ENCODE results near the gene BPIFB2. TPM values are rescaled to one million over a fixed set of nuclear protein-coding genes. Genes with fewer than 3 reads are reported as not detected.

BPIFB2 gene
- total RNA-seq, 2 experiments from 2014 or later, result not detected

DNA sequence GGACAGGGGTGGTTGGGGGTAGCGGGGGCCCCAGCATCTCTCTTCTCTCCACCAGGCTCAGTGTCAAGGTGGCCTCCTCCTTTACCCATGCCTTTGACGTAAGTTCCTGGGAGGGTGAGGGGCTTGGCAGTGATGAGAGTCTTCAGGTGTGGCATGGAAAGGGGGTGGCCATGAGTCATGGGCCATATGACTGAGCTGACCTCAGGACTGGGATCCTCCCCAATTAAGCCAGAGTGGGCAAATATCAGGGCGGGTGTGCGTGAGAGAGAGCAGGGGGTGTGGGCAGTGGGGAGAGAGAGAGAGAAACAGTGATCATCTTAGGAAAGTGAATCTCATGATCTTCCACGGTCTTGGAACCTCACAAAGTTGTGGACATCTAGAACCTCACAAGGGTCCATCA is 63.7 kb downstream of the BPIFB2 start:
- intact Hi-C loops (cut with DNase I, micrococcal nuclease), result no loop called here
- no peak overlapping the region for H3K4me3 Mint-ChIP-seq
- ChIA-PET POLR2A (no interaction called here), CTCF (no interaction called here)
- no peak overlapping the region for H3K27ac Mint-ChIP-seq
- no peak for ATAC-seq
- no peak for DNase-seq
- peaks cover 5% of the 10 kb centered on the region for H3K4me1 Mint-ChIP-seq
- H3K27me3 Mint-ChIP-seq, result no peaks in the 10 kb centered on the region
- H3K36me3 Mint-ChIP-seq (ENCODE audit: low read depth), result no peaks in the 10 kb centered on the region
- H3K9me3 Mint-ChIP-seq (ENCODE audit: low read depth), result no peaks in the 10 kb centered on the region

DNA sequence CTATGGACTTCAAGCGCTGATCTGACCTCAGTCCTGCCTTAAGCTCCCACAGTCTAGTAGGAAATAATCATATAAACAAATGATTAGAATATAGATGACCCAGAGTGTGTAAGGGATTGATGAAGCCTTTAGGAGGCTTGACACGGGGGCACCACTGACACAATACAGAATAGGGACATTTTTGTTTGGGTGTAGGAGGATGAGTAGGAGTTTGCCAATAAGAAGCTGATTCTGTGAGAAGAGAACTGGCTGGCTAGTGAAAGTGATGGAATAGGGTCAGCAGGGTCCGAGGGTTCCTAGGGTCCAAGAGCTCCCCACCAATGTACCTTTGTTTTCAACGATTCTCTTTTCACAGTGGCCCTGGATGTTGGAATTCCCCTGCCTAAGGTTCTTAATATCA is 64.9 kb downstream of the BPIFB2 start:
- intact Hi-C loops (cut with DNase I, micrococcal nuclease), result no loop called here
- CTCF ChIA-PET, result no interaction called here
- Mint-ChIP-seq H3K4me3 (no peak overlapping the region), H3K27me3 (no peaks in the 10 kb centered on the region), H3K27ac (no peak overlapping the region), H3K4me1 (peaks cover 7% of the 10 kb centered on the region), H3K36me3 (ENCODE audit: low read depth) (no peaks in the 10 kb centered on the region), H3K9me3 (ENCODE audit: low read depth) (no peaks in the 10 kb centered on the region)
- ATAC-seq (no peak), DNase-seq (no peak)
- POLR2A ChIA-PET, result no interaction called here

DNA sequence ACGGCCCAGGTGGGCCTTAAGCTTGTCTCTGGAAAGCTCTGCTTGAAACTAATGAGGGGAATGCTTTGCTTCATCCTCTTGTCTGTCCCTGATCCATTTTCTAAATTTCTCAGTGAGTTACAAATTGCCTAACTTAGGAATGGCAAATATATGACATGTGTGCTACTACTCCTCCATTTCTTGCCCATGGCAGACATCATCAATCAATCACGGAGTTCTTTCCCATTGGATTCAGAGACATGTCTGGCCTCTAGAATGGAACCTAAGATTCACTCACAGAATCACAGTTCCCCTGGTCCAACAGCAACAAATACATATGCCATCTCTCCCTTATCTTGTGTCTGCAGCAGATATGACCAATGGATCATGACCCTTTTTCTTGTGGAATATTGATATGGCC is 65.3 kb downstream of the BPIFB2 start:
- ATAC-seq, result no peak
- DNase-seq, result no peak
- ChIA-PET POLR2A (no interaction called here), CTCF (no interaction called here)
- peaks cover 7% of the 10 kb centered on the region for H3K4me1 Mint-ChIP-seq
- H3K4me3 Mint-ChIP-seq, result no peak overlapping the region
- H3K9me3 Mint-ChIP-seq (ENCODE audit: low read depth), result no peaks in the 10 kb centered on the region
- H3K27ac Mint-ChIP-seq, result no peak overlapping the region
- H3K36me3 Mint-ChIP-seq (ENCODE audit: low read depth), result no peaks in the 10 kb centered on the region
- intact Hi-C loops (cut with DNase I, micrococcal nuclease), result no loop called here
- no peaks in the 10 kb centered on the region for H3K27me3 Mint-ChIP-seq

Other genes starting within 250 kb of the BPIFB2 start
- 1 to 10 TPM; 1.4 to 1.6 TPM for gene DNMT3B, start 245.3 kb upstream of the BPIFB2 start, total RNA-seq
- gene MAPRE1, start 187.8 kb upstream of the BPIFB2 start, total RNA-seq, result 100 to 1,000 TPM; 112 to 125 TPM
- under 1 TPM; 0.37 to 0.40 TPM for gene EFCAB8, start 148.8 kb upstream of the BPIFB2 start, total RNA-seq
- gene SUN5, start 3.3 kb upstream of the BPIFB2 start, total RNA-seq, result not detected
- not detected for gene BPIFB6, start 23.9 kb downstream of the BPIFB2 start, total RNA-seq
- gene BPIFB3, start 46.2 kb downstream of the BPIFB2 start, total RNA-seq, result not detected
- gene BPIFB4, start 71.9 kb downstream of the BPIFB2 start, total RNA-seq, result not detected
- gene BPIFA2, start 160.5 kb downstream of the BPIFB2 start, total RNA-seq, result not detected
- not detected for gene BPIFA3, start 209.6 kb downstream of the BPIFB2 start, total RNA-seq
- not detected for gene BPIFA1, start 228.3 kb downstream of the BPIFB2 start, total RNA-seq

All from activated CD4-positive, alpha-beta T cell treated with anti-CD3 and anti-CD28 coated beads for 36 hours (primary cell).